Measurements from ENCODE around the gene NPHS1. TPM values are rescaled to one million over a fixed set of nuclear protein-coding genes. Genes with fewer than 3 reads are reported as not detected.
"Not testable (repeated sequence)": the region's sequence is repeated elsewhere in the genome, so short reads cannot be mapped to it uniquely, and the experiment has no call there.

NPHS1 gene
- total RNA-seq, 1 donor, result not detected

DNA sequence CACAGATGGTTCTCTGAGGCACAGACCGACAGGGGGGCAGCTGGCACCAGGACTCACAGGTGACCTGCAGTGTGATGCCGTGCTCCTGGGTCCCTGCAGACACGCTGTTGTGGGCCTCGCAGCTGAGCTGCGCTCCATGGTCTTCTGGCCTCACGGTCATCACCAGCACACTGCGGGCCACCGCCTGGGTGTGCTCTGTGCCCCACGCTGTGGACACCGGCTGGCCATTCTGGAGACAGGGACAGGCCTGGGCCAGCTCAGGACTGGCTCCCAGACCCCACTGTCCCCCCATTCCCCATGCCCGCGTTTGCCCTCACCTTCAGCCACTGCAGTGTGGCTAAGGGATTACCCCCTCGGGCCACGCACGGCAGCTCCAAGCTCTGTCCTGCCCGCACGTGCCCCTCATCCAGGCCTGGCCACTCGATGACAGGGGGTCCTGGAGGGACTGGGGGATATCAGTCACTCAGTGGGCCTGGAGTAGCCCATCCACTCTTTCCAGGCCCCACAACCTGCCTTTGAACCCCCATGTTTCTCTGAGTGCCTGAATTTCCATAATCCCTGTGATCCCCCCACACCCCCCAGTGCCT, 3.3 kb downstream of the NPHS1 start:
- DNase-seq (ENCODE audit: low read depth in 2 of 3, low spot score in 2 of 3), result no peak

DNA sequence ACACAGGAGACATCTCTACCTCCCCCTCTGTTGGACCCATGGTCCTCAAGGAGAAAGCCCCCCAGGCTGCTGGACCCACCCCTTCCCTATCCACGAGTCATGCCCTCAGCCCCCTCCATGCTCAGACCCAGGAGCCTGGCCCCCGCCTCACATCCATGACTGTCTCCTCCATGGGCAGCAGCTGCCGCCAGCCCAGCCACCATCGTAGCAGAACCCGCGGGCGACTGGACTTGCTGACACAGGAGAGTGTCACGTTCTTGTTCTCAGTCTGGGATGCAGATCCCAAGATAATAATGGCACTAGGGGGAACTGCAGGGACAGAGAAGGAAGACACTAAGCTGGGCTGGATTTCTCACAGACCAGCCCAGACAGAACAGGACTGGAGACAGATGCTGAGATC, 3.8 kb downstream of the NPHS1 start:
- no peak for DNase-seq (ENCODE audit: low read depth in 2 of 3, low spot score in 2 of 3)

DNA sequence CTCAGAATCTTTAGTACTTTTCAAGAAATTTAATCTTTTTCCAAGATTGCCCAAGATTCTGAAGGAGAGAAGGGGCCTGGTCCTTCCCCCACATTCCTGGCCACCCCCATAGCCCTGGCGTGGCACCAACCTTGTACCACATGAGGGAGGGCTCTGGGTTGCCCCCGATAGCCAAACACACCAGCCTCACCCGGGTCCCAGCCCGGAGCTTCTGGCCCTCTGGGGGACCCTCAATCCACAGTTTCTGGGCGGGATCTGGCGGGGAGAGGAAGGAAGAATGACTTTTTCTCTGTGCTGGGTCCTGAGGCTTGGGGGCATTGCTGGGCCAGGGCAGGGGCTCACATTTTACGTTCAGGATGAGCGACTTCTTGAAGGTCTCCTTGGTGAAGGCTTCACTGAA, 4.4 kb downstream of the NPHS1 start:
- no peak for DNase-seq (ENCODE audit: low read depth in 2 of 3, low spot score in 2 of 3)

GRCh38 chr19:35846038-35846668, 6.2 kb downstream of the NPHS1 start:
- no peak for DNase-seq (ENCODE audit: low read depth in 2 of 3, low spot score in 2 of 3)

GRCh38 chr19:35845215-35846037, 6.9 kb downstream of the NPHS1 start:
- no peak for DNase-seq (ENCODE audit: low read depth in 2 of 3, low spot score in 2 of 3)

DNA sequence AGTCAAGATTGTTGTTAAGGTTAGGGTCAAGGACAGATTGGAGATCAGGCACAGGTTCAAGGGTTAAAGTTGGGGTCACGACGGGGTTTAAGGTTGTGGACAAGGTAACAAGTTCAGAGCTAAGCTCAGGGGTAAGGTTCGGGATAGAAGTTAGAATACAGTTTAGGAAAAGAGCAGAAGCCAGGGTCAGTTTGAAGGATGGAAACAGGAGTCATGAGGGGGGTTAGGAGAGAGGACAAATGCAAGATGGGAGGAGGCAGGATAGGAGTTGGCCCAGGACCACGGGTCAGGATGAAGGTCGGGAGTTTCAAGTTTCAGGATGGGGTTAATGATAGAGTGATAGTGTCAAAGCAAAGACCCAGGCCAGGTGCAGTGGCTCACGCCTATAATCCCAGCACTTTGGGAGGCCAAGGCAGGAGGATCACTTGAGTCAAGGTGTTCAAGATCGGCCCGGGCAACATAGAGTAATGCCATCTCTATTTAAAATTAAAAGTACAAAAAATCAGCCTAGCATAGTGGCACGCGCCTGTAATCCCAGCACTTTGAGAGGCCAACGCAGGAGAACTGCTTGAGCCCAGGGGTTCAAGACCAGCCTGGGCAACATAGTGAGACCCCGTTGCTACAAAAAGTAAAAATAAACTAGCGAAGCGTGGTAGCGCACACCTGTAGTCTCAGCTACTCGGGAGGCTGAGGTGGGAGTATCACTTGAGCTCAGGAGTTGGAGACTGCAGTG, 7.7 kb downstream of the NPHS1 start:
- DNase-seq (ENCODE audit: low read depth in 2 of 3, low spot score in 2 of 3), result no peak

DNA sequence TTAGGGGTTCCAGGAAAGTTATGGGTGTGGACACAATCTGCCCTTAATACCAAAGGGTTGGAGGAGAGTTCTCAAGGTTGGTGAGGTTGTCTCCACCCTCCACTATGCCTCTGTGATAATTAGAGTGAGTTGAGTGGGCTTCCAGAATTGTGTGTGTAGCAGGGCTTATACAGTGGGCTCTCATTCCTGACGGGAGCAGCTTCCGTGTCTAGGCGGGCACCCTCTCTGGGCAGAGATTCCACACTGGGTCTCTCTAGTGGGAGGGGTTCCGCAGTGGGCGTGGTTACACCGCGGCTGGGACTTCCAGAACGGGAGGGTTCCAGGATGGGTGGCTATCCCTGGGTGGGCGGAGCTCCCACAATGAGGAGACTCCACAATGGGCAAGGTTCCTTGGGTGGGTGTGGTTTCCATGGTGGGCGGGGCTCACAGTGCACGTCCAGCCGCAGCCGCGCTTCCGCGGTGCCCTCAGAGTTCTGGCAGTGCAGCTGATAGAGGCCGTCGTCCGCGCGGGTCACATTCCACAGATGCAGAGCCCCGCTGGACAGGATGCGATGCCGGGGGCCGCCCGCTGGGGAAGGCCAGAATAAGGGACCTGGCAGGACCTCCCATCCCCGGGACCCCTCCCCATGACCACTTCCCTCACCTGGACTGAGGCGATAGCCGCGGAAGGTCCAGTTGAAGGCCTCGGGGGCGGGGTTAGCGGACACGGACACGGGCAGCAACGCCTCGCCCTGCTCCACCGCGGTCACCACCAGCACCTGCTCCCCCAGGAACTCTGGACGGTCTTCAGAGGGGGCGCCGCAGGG, 8.4 kb downstream of the NPHS1 start:
- DNase-seq (ENCODE audit: low read depth in 2 of 3, low spot score in 2 of 3), result no peak

DNA sequence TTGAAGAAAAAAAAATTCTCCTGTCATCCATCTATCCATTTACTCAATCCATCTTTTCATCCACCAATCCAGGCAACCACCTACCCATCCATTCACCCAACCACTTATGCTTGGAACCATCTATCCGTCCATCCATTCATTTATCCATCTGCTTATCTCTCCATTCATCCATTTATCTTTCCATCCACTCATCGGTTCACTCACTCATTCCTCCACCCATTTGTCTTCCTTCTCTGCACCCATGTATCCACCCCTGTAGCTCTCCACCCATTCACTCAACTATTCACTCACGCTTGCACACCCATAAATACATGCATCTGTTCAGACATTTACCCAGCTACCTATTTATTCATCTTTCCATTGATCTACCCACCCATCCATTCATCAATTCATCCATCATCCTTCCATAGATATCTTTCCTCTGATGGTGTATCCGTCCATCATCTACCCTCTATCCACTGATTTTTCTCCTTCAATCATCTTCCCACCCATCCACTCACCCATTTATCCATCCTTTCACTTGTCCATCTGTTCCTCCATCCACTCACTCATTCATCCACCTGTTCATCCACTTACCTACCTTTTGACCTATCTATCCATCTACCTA, 9.5 kb downstream of the NPHS1 start:
- no peak for DNase-seq (ENCODE audit: low read depth in 2 of 3, low spot score in 2 of 3)

DNA sequence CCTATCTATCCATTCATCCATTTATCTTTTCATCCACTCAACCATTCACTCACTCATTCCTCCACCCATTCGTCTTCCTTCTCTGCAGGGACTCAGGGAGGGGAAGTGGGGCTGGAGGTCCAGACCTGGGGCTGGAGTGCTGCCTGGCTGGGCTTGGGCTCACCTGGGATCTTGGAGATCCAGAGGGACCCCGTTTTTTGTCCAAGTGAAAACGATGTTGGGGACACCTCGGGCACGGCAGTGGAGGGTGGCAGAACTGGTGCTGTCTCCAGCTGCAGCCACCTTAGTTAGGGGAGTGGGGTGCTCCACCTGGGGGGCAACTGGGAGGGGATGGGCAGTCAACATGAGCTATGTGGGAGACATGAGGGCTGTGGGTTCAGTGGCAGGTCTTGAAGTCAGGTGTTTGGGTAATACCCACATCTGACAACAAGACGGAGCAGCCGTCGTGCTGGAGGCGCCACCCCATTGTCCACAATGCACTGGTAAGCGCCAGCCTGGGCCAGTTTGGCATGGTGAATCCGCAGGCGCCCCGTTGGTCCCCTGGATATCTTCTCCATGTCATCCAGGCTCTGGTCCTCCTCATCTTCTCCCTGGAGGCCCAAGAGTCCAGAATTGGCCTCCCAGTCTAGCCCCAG, 10.2 kb downstream of the NPHS1 start:
- no peak for DNase-seq (ENCODE audit: low read depth in 2 of 3, low spot score in 2 of 3)

GRCh38 chr19:35836096-35836495, 16.2 kb downstream of the NPHS1 start:
- not testable (repeated sequence) for DNase-seq (ENCODE audit: low read depth in 2 of 3, low spot score in 2 of 3)

DNA sequence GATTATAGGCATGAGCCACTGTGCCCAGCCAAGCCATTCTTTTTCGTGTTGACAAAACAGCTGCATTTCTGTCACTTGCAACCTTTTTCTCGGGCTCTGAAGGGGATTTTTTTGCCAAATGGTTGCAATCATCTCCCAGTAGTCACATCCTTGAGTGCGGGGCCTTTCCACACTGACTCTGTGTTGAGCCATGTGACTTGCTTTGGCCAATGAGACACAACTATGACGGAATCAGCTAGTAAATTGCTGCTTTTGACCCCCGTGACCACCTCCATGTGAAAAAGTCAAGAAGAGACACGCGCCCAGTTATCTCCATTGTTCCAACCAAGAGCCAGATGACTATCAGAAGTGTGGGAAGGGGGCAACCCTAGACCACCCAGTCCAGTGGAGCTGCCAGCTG, 18.3 kb downstream of the NPHS1 start:
- no peak for DNase-seq (ENCODE audit: low read depth in 2 of 3, low spot score in 2 of 3)

- DNase-seq (ENCODE audit: low read depth in 2 of 3, low spot score in 2 of 3), result no peak
Observed at GRCh38 chr19:35832054-35832453, 20.2 kb downstream of the NPHS1 start.

DNA sequence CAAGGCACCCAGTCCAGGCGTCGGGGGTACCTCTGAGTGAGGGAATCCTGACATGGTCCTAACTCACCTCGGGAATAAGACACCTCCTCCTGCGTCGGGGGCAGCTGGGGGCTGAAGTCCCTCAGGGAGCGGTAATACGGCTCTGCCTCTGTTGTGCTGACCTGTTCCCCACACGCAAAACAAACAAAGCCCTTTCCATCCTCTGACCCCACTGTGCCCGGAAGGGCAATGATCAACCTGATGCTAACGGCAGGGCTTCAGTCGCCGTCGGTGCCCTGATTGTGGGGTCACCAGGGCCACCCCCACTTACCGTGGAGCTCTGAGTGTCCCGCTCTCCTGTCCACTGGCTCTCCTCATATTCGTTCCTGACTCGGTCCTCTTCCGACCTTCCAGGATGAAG, 21.3 kb downstream of the NPHS1 start:
- no peak for DNase-seq (ENCODE audit: low read depth in 2 of 3, low spot score in 2 of 3)

- DNase-seq (ENCODE audit: low read depth in 2 of 3, low spot score in 2 of 3), result peak; percentile 21 to 84 (median 65)
Observed at GRCh38 chr19:35828692-35829301, 23.5 kb downstream of the NPHS1 start.

DNA sequence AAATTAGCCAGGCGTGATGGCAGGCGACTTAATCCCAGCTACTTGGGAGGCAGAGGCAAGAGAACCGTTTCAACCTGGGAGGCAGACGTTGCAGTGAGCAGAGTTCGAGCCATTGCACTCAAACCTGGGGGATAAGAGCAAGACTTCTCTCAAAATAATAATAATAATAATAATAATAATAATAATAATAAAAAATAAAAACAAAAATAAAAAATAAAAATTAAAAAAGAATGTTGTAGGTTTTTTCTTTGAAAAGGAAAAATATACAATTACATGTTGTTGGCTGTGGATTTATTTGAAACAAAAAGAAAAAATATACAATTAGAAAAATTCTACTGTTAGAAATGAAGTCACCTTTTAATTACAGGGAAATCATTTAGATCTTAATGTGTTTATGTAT, 28.2 kb downstream of the NPHS1 start:
- no peak for DNase-seq (ENCODE audit: low read depth in 2 of 3, low spot score in 2 of 3)

GRCh38 chr19:35822579-35822978, 29.7 kb downstream of the NPHS1 start:
- DNase-seq (ENCODE audit: low read depth in 2 of 3, low spot score in 2 of 3), result no peak

DNA sequence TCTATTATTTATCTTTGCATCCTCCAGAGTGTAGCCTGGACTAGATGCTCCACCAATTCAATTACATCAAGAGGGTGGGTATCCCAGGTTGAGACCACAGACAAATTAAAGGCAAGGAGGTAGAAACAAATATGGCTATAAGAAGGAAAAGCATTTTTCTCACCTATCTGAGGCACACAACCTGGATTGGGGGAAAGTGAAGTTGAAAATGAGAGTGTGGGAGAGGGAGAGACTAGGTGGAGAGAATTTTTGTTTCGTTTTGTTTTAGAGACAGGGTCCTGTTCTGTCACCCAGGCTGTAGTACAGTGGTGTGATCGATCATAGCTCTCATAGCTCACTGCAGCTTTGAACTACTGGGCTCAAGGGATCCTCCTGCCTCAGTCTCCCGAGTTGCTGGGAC, 33.9 kb downstream of the NPHS1 start:
- DNase-seq (ENCODE audit: low read depth in 2 of 3, low spot score in 2 of 3), result no peak

GRCh38 chr19:35816846-35817245, 35.5 kb downstream of the NPHS1 start:
- no peak for DNase-seq (ENCODE audit: low read depth in 2 of 3, low spot score in 2 of 3)

GRCh38 chr19:35816262-35816661, 36.0 kb downstream of the NPHS1 start:
- no peak for DNase-seq (ENCODE audit: low read depth in 2 of 3, low spot score in 2 of 3)
